WTC11 (cell line): Measurements from ENCODE around the gene KLHL22.

ENCODE experiments used
- HMGA2 ChIP-seq: fragments of 250-450 bp; sonication (Bioruptor Pico); IDR thresholded peaks from 2 replicates; pipeline ENCODE4 v1.4.0; 2021; ENCODE audit warnings: mild to moderate bottlenecking, moderate library complexity
- TF ChIP-seq, protein P1 (sequence below): fragments of 200-600 bp; IDR thresholded peaks from 2 replicates; pipeline ENCODE4 v1.8.0; 2022; ENCODE audit warnings: antibody characterized with exemption

DNA sequence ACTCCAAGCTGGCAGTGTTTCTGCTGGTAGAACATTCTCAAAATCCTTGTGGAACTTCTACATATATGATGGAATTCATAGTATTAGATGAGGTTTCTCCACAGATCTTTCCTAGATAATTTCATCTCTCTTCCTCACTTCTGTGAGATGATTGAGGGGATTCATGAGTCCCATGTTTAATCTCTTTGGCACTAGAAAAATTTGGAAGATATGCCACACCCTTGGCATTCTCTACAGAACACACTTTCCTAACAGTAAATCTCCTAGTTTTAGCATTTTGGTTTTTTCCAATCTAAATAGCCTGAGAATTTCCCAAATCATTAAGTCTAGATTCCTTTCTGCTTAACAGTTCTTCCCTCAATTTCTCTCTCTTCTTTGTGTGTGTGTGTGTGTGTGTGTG, 47.1 kb upstream of the KLHL22 start:
- TF ChIP-seq, protein P1, sequence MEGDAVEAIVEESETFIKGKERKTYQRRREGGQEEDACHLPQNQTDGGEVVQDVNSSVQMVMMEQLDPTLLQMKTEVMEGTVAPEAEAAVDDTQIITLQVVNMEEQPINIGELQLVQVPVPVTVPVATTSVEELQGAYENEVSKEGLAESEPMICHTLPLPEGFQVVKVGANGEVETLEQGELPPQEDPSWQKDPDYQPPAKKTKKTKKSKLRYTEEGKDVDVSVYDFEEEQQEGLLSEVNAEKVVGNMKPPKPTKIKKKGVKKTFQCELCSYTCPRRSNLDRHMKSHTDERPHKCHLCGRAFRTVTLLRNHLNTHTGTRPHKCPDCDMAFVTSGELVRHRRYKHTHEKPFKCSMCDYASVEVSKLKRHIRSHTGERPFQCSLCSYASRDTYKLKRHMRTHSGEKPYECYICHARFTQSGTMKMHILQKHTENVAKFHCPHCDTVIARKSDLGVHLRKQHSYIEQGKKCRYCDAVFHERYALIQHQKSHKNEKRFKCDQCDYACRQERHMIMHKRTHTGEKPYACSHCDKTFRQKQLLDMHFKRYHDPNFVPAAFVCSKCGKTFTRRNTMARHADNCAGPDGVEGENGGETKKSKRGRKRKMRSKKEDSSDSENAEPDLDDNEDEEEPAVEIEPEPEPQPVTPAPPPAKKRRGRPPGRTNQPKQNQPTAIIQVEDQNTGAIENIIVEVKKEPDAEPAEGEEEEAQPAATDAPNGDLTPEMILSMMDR: no peak
- no peak for TF ChIP-seq HMGA2 (CRISPR knock-in tag)
